Stimulated activated CD8-positive, alpha-beta memory T cell treated with anti-CD3 and anti-CD28 coated beads, Interleukin-4, amount 100 ng/mL, for 1 hour (primary cell): ENCODE data around the gene MAF.

Experiments used
- DNase-seq, 2 donors: peaks; one replicate each; pipeline ENCODE4 v3.0.0-alpha.2; 2020; ENCODE audit warnings: low read depth in 2 of 2, low spot score in 1 of 2

MAF gene

DNA sequence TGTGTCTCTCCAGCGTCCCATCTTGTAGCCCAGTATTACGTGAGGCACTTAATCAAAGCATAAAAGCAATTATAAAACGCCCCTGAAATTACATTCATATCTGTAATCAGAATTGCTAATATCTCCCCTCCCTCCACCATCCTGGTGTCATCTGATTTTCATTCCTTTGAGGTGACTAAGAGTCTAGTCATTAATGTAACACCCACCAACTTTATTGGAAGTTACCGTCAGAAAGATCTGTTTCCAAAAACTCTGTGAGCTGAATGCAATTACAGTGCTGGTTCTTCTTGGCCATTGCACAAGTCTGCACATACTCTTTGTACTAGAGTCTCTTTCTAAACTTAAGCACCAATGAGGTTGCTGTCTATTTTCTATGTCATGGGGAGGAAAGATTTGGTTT is 12.5 kb upstream of the MAF start:
- no peak for DNase-seq

DNA sequence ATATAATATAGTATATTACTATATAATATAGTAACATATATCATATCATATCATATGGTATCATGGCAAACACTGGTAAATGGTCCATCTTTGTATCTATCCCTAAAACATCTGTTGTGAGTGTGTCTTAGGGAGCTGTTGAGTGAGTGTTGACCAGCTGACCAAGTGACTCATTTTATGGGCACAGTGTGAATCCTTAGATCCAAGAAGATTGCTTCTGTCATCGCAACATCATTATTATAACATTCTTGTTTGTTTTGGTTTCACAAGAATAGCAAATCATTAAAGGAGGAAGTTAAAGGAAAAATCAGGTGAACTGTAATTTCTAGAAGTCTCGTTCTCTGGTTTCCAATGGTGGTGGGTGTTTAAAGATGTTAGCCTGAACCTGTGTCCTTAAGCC is 11.7 kb upstream of the MAF start:
- DNase-seq: no peak

DNA sequence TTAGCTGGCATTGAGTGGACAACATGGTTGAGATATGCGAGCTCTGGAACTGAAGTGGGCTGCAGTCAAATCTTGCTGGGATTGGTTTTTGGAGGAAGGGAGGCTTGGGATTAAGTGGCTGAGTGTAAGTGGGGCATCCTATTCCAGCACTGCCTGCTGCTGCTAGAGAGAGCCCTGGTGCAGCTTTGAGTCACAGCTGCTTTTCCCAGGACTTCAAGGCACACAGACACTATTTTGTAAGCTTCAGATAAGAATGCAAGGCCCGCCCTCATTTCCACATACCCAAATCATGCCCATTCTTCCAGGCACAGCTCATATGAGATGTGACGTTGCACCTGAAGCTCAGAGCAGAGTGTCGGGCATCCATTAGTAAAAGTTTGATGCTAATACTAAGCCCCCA is 10.2 kb upstream of the MAF start:
- DNase-seq: no peak

DNA sequence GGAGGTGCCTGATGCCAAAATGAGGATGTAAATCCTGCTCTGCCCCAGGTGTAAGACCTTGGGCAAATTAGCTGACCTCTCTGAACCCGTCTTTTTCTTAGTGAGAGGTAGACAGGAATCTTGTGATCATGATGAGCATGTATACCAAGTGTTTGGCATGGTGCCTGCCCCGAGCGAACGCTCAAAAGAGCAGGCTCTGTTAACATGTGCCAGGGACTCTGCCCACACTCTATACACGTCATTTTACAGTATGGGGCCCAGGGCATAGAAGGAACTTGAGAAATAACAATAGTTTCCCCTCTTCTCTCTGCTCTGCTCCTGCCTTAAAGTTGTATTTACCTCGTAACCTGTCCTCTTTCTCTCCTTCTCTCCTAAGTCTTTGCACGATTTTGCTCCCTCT is 9.3 kb upstream of the MAF start:
- no peak for DNase-seq

DNA sequence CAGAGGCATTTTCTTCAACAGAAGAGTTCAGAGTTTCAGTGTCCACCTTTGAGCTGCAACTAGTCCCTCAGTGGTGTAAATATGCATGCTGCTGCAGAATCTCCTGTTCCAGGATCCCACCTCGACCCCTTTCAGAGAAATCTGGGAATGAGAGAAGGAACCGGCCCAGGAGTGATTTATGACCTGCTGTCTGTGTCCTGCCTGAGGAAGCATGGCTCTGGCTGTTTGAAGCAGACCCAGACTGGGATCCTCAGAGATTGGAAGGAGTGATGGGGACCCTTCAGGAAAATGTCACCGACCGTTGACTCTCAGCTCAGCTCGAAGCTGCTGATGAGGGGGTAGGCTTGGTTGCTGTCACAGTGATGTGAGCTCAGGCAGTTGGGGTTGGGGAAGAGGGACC is 8.4 kb upstream of the MAF start:
- DNase-seq: no peak

DNA sequence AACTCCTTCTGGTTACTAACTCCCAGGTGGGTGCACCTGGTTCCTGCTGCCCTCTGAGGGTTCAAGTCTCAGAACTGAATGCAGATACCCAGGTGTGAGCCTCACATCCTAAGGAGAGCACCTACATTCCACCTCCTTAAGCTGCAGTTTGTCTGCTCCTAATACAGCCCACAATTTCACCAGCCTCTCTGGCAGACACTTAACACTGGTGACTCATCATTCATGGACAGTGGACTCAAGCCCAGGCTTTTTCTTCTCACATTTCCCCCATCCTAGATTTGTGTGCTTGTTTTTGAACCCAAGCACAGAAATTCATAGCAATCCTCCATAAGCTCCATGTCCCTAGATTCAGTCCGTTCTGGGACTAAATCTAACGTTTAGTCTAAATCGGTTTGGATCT is 7.0 kb upstream of the MAF start:
- no peak for DNase-seq

DNA sequence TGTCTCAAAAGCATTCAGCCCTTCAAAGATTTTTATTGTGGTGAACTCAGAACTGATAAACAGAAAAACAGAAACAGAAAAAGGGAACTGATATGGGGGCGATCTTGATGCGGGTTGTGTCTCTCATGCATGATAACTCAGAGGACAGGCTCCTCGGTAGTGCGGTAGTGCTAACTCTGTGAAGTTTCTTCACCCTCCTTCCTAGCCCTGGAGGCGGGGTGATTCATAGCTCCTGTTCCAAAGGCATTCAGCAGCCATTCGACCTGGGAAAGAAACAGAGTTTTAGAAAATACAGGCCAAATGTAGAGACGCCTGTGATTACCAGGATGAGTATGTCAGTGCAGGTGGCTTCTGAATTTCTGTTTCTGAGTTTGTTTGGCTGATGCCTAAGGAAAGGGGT is 5.5 kb upstream of the MAF start:
- no peak for DNase-seq

DNA sequence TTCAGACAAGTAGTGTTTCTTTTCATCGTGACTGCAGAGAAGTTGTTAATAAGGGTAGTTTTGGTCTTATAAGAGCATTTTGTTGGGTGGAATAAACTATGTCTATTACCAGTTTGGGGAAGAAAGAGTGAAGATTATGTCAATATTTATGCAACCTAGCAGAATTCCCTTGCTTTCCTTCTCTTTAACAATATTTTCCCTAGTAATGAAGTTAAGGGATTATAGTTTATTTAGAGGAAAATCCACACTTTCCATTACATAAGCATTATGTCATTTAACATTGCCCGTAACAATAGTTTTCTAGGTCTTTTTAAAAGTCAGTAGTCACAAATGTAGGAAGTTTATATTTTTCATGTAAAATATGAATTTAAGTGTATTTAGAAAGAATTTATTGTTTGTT is 2.5 kb upstream of the MAF start:
- DNase-seq: no peak

DNA sequence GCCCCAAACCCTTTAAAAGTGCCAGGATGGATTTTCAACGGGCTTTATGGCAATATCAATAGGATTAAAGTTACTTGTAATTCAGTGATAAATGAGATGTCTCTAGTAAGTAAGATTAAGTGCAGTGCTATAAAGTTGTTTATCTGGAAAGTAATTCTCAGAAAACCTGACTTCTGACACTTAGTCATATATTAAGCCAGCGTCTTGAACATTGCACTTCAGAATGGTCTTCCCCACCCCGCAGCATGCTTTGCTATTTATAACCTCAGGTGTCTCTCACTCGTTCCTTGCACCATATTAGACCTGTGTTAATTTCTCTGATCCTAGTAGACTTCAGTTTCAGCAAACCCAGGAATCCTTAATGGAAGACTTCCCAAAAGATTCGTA is 2.1 kb upstream of the MAF start:
- no peak for DNase-seq

DNA sequence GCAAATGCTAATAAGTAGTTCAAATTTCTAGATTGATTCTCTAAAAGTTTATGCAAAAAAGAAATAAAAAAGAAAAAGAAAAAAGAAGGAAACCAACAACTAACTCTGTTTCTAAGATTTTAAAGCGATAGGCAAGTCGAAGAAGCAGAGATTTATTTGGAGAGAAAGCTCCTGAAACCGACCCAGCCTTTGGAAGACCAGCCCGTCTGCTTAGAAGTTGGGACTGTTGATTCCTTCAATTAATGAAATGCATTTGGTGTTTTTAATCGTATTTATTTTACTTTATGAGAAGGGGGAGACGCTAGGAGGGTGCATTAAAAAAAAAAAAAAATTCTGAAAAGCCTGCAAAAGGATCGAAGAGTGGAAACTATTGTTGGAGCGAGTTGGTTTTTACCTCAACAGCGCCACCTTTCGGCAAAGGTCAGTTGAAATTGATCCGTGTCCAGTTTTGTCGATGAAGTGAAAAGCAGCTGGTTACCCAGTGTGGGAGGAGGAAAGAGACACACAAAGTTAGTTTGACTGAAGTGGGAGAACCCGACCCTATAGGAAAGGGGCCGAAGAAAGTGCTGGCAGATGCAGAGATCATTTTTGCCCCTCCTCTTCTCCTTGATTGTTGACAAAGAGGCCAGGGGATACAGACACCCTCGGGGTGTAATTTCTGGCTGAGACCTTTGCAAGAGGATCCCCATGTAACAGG is 1.5 kb upstream of the MAF start:
- DNase-seq: peak; percentile 56 to 61

DNA sequence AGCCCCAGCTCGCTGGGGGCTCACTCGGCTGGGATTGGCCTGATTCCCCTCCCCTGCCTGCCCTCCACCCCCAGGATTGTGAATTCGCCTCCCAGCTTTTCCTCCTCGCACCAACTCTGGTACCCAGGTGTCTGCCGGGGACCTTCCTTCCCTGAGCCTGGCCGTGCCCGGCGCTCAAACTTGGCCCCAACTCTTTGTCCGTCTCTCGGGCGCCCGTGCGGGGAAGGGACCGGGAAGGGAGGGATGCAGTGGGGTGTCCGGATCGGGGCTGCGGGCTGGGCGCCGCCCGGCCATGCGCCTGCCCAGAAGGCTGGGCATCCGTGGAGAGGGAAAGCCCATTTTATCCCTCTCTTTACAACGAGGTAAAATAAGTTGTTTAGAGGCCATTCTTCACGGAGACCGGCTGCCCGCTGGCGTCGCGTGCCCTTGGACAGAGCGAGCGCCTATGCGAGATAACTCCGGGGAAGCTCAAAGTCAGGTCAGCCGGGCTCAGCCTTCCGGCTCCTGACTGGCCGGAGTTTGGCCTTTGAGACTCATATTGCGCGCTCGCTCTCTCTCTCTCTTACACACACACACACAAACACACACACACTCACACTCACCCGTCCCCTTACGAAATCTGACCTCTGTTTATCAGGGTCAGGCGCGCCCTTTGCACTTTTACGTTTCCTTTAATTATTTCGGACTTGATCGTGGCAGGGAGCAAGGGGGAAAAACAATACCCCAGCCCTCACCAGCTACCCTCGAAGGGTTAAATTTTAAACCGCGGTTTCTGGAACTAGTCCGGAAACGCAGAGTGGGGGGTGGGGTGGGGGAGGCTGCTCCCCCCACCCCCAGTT is 774 bp upstream of the MAF start:
- no peak for DNase-seq

DNA sequence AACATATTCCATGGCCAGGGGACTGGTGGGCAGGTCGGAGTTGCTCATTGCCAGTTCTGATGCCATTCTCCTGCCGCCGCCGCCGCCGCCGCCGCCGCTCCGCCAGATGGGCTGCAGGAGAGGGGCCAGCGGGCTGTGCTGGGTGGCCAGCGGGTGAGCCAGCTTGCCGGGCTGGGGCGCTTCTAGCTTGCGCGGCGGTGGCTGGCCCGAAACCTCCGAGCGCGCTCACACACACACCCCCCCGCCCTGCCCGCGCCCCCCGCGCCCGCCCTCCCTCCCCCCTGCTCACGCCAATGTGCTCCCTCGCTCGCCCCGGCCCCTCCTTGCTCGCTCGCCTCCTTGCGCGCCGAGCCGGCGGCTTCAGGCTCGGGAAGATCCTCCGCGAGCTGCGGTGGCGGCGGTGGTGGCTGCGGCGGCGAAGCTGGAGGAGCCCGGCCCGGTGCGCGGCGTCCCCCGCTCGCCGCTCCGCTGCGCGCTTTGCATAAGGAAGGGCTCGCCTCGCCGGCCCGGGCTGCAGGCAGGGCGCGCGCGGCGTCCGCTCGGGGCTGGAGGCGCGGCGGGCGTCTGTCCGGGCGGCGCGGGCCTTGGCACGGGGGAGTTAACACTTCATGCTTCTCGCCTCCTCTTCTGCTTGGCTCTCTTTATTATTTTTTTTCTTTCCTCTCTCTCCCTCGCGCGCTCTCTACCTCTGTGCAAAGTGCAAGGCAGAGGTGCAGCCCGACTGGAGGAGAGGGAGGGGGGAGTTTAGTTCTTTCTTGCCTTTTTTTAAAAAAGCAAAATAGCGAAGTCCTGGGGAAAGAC is 500 bp downstream of the MAF start:
- DNase-seq: peak in 1 of 2 donors; percentile 11

DNA sequence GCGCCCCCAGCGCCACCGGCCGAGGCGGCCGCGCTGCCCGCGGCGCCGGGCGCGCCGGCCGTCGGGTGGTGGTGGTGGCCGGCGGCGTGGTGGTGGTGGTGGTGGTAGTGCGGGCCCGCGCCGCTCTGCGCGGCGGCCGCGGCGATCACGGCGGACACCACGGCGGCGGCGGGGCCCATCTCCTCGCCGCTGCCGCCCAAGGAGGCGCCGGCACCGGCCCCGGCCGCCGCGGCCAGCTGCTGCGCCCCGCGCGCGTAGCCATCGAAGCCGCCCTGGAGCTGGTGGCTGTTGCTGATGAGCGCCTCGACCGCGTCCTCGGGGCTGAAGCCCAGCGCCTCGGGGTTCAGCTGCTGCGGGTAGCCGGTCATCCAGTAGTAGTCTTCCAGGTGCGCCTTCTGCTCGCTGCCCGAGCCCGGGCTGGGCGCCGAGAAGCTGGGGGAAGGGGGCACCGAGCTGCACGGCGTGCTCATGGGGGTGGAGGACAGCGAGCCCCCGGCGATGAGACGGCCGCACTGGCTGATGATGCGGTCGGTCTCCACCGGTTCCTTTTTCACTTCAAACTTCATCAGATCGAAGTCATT is 1.2 kb downstream of the MAF start:
- DNase-seq: no peak

DNA sequence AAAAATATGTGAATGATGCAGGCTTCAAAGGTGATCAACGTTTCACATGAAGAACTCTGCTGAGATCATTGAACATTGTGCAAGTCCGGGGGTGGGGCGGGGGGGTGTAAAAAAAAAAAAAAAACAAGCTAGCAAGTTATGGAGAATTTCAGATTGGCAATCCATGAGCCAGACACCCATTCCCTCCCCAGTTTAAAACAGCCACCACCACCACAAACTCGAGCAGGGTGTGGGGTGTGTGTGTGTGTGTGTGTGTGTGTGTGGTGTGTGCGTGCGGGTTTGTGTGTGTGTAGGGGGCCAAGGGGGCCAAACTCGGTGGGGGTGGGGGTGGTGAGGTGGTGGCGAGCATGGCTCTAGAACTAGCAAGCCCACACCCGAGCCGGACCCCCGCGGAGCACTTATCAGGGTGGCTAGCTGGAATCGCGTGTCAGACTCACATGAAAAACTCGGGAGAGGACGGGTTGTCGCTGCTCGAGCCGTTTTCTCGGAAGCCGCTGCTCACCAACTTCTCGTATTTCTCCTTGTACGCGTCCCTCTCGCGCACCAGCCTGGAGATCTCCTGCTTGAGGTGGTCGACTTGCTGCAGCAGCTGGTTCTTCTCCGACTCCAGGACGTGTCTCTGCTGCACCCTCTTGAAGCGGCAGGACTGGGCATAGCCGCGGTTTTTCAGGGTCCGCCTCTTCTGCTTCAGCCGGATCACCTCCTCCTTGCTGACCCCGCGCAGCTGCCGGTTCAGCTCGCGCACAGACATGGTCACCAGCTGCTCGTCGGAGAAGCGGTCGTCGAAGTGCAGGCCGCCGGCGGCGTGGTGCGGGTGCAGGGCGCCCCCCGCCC is 2.0 kb downstream of the MAF start:
- no peak for DNase-seq

DNA sequence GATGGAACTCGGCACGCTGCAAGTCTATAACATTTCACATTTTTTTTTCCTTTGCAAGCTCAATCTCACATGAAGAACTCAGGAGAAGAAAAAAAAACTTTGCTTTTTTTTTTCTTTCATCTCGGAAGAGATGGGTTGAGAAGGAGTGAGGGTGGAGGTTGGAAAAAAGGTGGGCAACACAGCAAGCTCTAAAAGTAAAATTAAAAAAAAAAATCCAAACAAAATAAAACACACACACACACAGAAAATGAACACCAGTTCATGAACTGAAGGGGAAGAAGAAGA is 2.5 kb downstream of the MAF start:
- no peak for DNase-seq

DNA sequence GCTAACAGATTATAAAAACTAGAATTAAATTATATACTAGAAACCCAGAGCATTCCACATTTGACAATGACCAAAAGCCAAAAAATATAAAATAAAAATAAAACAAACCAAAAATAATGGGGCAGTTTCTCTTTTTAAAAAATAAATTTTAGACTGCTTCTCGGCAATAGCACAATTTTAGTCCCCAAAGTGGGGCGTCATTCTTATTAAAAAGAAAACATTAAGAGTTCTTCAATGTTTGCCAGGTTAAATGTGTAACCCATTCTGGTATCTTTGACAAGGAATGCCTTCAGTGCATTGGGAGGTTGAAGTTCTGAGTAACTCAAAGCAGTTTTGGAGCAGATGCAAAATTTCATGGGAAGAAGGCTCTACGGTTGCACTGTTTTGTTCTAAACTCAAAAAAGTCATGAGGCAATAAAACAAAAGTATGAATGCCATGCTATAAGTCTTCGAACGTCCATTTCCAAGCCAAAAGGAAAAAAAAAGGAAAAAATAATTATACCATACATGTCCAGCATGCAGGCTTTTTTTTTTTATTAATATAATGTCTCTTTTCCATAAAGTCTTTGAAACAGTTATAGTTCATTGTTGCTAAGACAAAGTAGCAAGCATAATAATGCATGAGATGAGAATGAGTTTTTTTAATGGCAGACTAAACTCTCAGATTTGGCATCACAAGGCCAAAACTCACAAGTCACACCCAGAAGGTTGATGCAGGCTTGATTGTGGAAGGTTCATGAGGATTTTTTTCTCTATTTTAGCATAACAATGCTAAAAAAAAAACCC is 3.1 kb downstream of the MAF start:
- DNase-seq: no peak

DNA sequence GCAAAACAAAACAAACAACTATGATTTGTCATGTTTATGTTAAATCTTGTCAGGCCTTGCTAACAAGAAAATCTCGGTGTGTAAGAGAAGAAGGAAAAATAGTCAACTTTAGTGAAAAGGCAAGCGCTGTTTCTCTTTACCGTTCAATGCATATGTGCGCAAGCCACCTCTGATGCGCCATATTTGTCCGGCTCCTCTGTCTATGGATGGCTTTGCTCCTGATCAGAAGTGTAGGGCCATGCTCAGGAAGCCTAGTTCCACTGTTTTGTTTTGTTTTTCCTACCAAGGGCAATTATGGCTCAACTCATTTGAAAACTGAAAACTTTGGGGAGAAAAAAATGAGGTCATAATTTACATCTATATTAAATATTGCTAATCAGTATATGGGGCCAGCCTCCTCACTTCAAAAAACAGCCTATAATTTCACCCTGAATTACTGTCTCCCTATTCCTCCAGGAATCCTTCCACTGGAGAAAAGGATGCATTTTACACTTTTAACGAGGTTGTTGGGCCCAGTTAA is 4.5 kb downstream of the MAF start:
- no peak for DNase-seq

DNA sequence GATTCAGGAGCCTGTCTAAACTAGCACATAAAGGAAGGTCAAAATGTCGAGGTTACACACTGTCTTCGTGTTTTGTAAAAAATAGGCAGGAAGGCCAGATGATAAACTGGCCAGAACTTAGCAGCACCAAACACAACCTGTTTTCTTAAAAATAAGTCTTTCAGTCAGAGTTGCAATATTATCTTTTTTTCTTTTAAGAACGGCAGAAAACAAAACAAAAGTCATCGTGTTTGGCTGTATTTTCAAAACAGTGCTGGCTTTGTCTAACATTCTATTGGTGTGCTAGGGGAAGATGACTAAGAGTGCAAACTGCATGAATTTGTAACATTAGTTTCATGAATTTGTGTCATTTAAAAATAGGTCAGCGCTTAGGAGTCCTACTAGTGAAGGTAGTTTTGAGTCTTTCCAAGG is 5.3 kb downstream of the MAF start:
- DNase-seq: no peak

DNA sequence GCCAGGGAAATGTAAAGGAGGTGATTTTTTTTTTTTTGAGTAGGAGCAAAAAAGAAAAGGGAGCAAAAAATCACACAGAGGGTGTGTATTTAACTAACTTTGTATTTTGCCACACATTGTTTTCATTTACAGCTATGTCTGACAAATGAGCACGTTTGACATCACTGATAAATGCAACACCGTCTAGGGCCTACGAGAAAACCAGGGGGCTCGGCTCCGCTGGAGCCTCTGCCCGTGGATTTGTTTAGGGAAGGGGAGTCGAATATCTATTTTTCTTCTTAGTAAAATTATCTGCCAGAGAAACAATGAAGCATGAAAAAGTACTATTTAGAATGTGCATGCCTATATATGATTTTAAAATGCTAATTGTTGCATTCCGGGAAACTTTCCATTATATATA is 6.8 kb downstream of the MAF start:
- no peak for DNase-seq

DNA sequence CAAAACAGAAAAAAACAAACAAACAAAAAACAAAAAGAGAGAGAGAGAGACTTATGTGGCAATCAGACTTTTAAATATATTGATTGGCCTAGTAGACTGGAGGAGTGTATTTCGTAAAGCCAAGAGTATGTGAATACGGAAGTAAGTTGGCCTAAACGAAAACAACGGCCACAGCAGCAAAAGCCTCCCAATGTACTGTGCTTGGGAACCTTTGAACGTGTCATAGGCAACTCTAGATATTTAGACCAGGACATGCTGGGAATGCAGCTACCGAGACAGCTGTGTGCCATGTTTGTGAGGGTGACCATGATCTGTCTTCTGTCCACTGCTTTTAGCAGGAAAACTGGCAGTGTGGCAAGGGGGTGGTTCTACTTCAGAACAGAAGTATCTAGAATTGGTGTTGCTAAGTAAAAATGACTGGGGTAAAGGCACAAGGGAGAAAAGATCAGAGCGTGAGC is 7.4 kb downstream of the MAF start:
- DNase-seq: no peak
